DLD1 (cell line): ENCODE measurements around the gene CLEC16A.

Experiments used
- in situ Hi-C: cut with HindIII; loops from 2 replicates; pipeline ENCODE4 v1.10.0; 2017; ENCODE audit warnings: low sequenced_read_pairs

The CLEC16A gene

DNA sequence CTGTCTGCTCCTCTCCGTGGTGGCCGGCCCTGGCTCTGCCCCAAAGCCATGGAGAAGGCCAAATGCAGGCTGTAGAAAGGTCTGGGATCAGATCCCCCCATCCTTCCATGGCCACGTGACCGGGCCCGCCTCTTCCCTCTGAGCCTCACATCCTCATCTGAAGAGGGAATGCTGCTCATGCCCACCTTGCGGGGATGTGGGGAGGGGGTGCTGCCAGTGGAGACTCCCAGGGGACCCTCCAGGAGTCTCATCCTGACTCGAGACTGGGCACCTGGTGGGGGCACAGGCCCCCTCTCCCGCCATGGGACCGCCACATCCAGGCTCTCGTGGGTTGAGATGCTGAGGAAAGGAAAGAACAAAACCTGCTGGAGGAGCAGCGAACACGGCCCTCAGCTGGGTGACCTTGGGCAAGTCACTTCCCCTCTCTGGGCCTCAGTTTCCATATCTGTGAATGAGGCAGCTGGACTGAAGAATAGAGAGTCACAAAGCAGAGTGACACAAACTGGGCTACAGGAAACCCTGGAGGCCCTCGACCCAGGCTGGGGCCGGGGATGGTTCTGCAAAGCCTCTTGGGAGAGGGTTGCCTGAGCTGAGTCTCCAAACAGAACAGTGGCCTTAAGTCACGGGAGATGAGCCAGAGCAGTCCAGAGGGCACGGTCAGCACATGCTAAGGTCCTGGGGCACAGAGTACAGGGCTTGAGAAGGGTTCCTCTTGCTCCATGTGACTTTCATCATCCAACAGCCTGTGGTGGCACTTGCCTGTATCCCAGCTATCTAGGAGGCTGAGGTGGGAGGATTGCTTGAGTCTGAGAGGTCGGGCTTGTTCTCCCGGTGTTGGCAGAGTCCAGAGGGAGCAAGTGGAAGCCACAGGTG lies 281.5 kb downstream of the CLEC16A start:
- in situ Hi-C loops: no loop called here

DNA sequence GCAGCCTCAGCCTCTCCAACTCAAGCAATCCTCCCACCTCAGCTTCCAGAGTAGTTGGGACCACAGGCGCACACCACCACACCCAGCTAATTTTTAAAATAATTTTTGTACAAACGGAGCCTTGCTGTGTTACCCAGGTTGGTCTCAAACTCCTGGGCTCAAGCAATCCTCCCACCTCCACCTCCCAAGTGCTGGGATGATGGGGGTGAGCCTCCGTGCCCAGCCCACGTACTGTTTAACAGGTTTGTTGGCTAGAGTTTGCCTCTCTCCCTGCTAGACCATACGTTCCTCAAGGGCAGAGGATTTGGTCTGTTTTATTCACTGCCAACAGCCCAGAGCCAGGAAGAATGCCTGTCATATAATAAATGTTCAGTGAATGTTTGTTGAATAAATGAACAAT lies 285.1 kb downstream of the CLEC16A start:
- in situ Hi-C loops: no loop called here

DNA sequence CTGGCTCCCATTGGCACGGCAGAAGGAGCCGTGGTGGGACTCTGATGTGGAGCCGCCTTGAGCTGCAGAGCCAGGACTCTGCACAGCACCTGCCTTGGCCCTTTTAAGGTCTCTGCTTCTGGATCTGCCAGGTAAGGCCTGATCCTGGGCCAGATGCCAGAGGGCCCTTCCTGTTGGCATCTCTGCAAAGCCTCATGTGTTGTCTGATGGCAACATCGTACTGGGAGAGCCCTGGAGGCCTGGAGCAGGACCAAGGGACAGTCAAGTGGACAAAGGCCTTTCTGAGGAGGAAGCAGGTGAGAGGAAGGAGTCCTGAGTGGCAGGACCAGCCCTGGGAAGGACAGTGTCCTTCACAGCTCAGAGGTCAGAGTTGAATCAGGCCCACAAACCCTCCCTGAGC lies 285.5 kb downstream of the CLEC16A start:
- in situ Hi-C loops: no loop called here

GRCh38 chr16:11231367-11231970 lies 287.1 kb downstream of the CLEC16A start:
- in situ Hi-C loops: no loop called here
